Fibroblast of mammary gland (primary cell): Measurements from ENCODE around the gene KCNJ15.

Experiments
- DNase-seq: peaks from one replicate; pipeline ENCODE4 v3.0.0-alpha.2; 2010; ENCODE audit warnings: low read depth
- H3K4me3 ChIP-seq: 2 replicates; pipeline ENCODE4 v1.5.1; 2011; ENCODE audit warnings: low read depth, mild to moderate bottlenecking, low read length, moderate library complexity; ENCODE audit not compliant: control insufficient read depth
- CTCF ChIP-seq: conservative IDR thresholded peaks from 2 replicates; pipeline ENCODE4 v1.5.1; 2011; ENCODE audit warnings: low read depth, low read length, inconsistent platforms; ENCODE audit not compliant: control insufficient read depth, insufficient read depth

The KCNJ15 gene

GRCh38 chr21:38349977-38350376 lies 93.2 kb downstream of the KCNJ15 start:
- DNase-seq = no peak
- TF ChIP-seq CTCF = no peak
- no peak overlapping the region for H3K4me3 ChIP-seq

- DNase-seq = no peak
- no peak overlapping the region for H3K4me3 ChIP-seq
Observed at GRCh38 chr21:38350684-38351083, 93.9 kb downstream of the KCNJ15 start.

GRCh38 chr21:38351176-38351959 lies 94.6 kb downstream of the KCNJ15 start:
- DNase-seq = peak; percentile 17
- no peak overlapping the region for H3K4me3 ChIP-seq
- TF ChIP-seq CTCF = no peak

More at GRCh38 chr21:38350684-38351083, 93.9 kb downstream of the KCNJ15 start:
- no peak for TF ChIP-seq CTCF

GRCh38 chr21:38351961-38352521 lies 95.2 kb downstream of the KCNJ15 start:
- H3K4me3 ChIP-seq = no peak overlapping the region
- DNase-seq = peak; percentile 93
- no peak for TF ChIP-seq CTCF

- peak; percentile 97 for TF ChIP-seq CTCF
- peak; percentile 86 for DNase-seq
- no peak overlapping the region for H3K4me3 ChIP-seq
Observed at GRCh38 chr21:38352536-38353219, 95.9 kb downstream of the KCNJ15 start.

- no peak for DNase-seq
- no peak overlapping the region for H3K4me3 ChIP-seq
- TF ChIP-seq CTCF = no peak
Observed at GRCh38 chr21:38354231-38354630, 97.4 kb downstream of the KCNJ15 start.
